Measurements from ENCODE around the gene MLN. TPM values are rescaled to one million over a fixed set of nuclear protein-coding genes. Genes with fewer than 3 reads are reported as not detected.
"Not testable (repeated sequence)": the region's sequence is repeated elsewhere in the genome, so short reads cannot be mapped to it uniquely, and the experiment has no call there.

Gene MLN
- total RNA-seq, 6 experiments from 2014 or later: not detected

- DNase-seq: no peak
- no peaks in the 10 kb centered on the region for H3K9me3 ChIP-seq
- ATAC-seq: no peak
- H3K36me3 ChIP-seq: no peaks in the 10 kb centered on the region
- WGBS (ENCODE audit: insufficient coverage, low coverage, low lambda C conversion rate, missing lambda C conversion rate): 47% methylated on average over 6 of the region's 12 CpGs
- no peaks in the 10 kb centered on the region for H3K27me3 ChIP-seq
- H3K4me3 ChIP-seq: no peak overlapping the region
- H3K4me1 ChIP-seq: peaks cover 0 to 12% (median 0%) of the 10 kb centered on the region in 4 donors
- H3K27ac ChIP-seq: no peak overlapping the region
- intact Hi-C loops (cut with DNase I): no loop called here
- no peak for TF ChIP-seq CTCF (IDR thresholded peaks at IDR 0.05)
- TF ChIP-seq POLR2A (IDR thresholded peaks at IDR 0.05): no peak
These were observed 34.3 kb upstream of the MLN start for GRCh38 chr6:33837971-33838665.

- 75% methylated on average over 1 of the region's 3 CpGs for WGBS (ENCODE audit: insufficient coverage, low coverage, low lambda C conversion rate, missing lambda C conversion rate)
- Histone ChIP-seq H3K36me3 (no peaks in the 10 kb centered on the region), H3K27me3 (no peaks in the 10 kb centered on the region), H3K27ac (no peak overlapping the region), H3K4me1 (peaks cover 0 to 12% (median 0%) of the 10 kb centered on the region in 4 donors), H3K9me3 (no peaks in the 10 kb centered on the region), H3K4me3 (no peak overlapping the region)
- DNase-seq: no peak
- intact Hi-C loops (cut with DNase I): no loop called here
- ATAC-seq: no peak
- no peak for TF ChIP-seq CTCF (IDR thresholded peaks at IDR 0.05)
- no peak for TF ChIP-seq POLR2A (IDR thresholded peaks at IDR 0.05)
These were observed 33.1 kb upstream of the MLN start for GRCh38 chr6:33836806-33837469.

GRCh38 chr6:33834401-33835392 is 30.9 kb upstream of the MLN start:
- no peak for DNase-seq
- no peak overlapping the region for H3K4me3 ChIP-seq
- no peaks in the 10 kb centered on the region for H3K27me3 ChIP-seq
- no peaks in the 10 kb centered on the region for H3K36me3 ChIP-seq
- H3K4me1 ChIP-seq: peaks cover 0 to 1% (median 0%) of the 10 kb centered on the region in 4 donors
- H3K9me3 ChIP-seq: no peaks in the 10 kb centered on the region
- WGBS (ENCODE audit: insufficient coverage, low coverage, low lambda C conversion rate, missing lambda C conversion rate): 93% methylated on average over 13 of the region's 22 CpGs
- no peak overlapping the region for H3K27ac ChIP-seq
- ATAC-seq: no peak
- no peak for TF ChIP-seq POLR2A (IDR thresholded peaks at IDR 0.05)
- TF ChIP-seq CTCF (IDR thresholded peaks at IDR 0.05): no peak
- intact Hi-C loops (cut with DNase I): no loop called here

- ATAC-seq (no peak), DNase-seq (no peak)
- Histone ChIP-seq H3K4me3 (no peak overlapping the region), H3K9me3 (no peaks in the 10 kb centered on the region), H3K27me3 (no peaks in the 10 kb centered on the region), H3K27ac (no peak overlapping the region), H3K4me1 (no peaks in the 10 kb centered on the region), H3K36me3 (no peaks in the 10 kb centered on the region)
- intact Hi-C loops (cut with DNase I): no loop called here
- WGBS (ENCODE audit: insufficient coverage, low coverage, low lambda C conversion rate, missing lambda C conversion rate): 81% methylated on average over 4 of the region's 6 CpGs
- no peak for TF ChIP-seq POLR2A (IDR thresholded peaks at IDR 0.05)
- no peak for TF ChIP-seq CTCF (IDR thresholded peaks at IDR 0.05)
These were observed 29.8 kb upstream of the MLN start for GRCh38 chr6:33833599-33833998.

- not testable (repeated sequence) for DNase-seq
- WGBS (ENCODE audit: insufficient coverage, low coverage, low lambda C conversion rate, missing lambda C conversion rate): 97% methylated on average over 6 of the region's 32 CpGs
These were observed 29.0 kb upstream of the MLN start for GRCh38 chr6:33832831-33833230.

GRCh38 chr6:33831725-33832124 is 27.9 kb upstream of the MLN start:
- H3K4me1 ChIP-seq; DNase-seq; H3K36me3 ChIP-seq; H3K4me3 ChIP-seq; intact Hi-C loops (cut with DNase I); ATAC-seq; H3K27ac ChIP-seq; H3K9me3 ChIP-seq; H3K27me3 ChIP-seq: not testable (repeated sequence)
- WGBS (ENCODE audit: insufficient coverage, low coverage, low lambda C conversion rate, missing lambda C conversion rate): 36% methylated on average over 4 of the region's 5 CpGs

More at GRCh38 chr6:33832831-33833230, 29.0 kb upstream of the MLN start:
- intact Hi-C loops (cut with DNase I); ATAC-seq; H3K36me3 ChIP-seq; H3K4me3 ChIP-seq; H3K27me3 ChIP-seq; H3K27ac ChIP-seq; H3K9me3 ChIP-seq; H3K4me1 ChIP-seq: not testable (repeated sequence)
